ENCODE results near the gene IL1RAPL2.

GRCh38 chrX:105134273-105134672 lies 568.3 kb downstream of the IL1RAPL2 start:
- TF ChIP-seq, protein P1, sequence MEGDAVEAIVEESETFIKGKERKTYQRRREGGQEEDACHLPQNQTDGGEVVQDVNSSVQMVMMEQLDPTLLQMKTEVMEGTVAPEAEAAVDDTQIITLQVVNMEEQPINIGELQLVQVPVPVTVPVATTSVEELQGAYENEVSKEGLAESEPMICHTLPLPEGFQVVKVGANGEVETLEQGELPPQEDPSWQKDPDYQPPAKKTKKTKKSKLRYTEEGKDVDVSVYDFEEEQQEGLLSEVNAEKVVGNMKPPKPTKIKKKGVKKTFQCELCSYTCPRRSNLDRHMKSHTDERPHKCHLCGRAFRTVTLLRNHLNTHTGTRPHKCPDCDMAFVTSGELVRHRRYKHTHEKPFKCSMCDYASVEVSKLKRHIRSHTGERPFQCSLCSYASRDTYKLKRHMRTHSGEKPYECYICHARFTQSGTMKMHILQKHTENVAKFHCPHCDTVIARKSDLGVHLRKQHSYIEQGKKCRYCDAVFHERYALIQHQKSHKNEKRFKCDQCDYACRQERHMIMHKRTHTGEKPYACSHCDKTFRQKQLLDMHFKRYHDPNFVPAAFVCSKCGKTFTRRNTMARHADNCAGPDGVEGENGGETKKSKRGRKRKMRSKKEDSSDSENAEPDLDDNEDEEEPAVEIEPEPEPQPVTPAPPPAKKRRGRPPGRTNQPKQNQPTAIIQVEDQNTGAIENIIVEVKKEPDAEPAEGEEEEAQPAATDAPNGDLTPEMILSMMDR (IDR thresholded peaks at IDR 0.05; ENCODE audit: low read depth, low read length), result no peak
- no peak for TF ChIP-seq EZH2phosphoT487 (IDR thresholded peaks at IDR 0.05; ENCODE audit: low read depth)

Measured in OCI-LY3 (cell line).